B cell (primary cell): ENCODE data around the gene MX1.

Experiments
- CTCF ChIP-seq: fragments of 200-600 bp; IDR thresholded peaks from one replicate; pipeline ENCODE4 v1.8.0; 2022; ENCODE audit warnings: antibody characterized with exemption, mild to moderate bottlenecking
- EZH2 ChIP-seq: IDR thresholded peaks from 2 replicates; pipeline ENCODE4 v1.6.1; 2012; ENCODE audit warnings: borderline replicate concordance, low read depth, mild to moderate bottlenecking, moderate library complexity, low read length; ENCODE audit not compliant: insufficient read depth, poor library complexity, severe bottlenecking

GRCh38 chr21:41427556-41427955 is 1.5 kb downstream of the MX1 start:
- TF ChIP-seq EZH2 (no peak), CTCF (no peak)
